HepG2 (cell line): ENCODE results near the gene SMIM45.

ENCODE experiments used
- GTF2F1 ChIP-seq: fragments of 150-350 bp; IDR thresholded peaks from 2 replicates; pipeline ENCODE4 v1.6.1; 2014; ENCODE audit warnings: low read length
- HNRNPK ChIP-seq: fragments of 200-400 bp; formaldehyde crosslinking; IDR thresholded peaks from 2 replicates; pipeline ENCODE4 v1.6.1; 2018; ENCODE audit warnings: low read length, low read depth, moderate library complexity, mild to moderate bottlenecking; ENCODE audit not compliant: poor library complexity, severe bottlenecking
- JUND ChIP-seq: sonication (generic); formaldehyde crosslinking; IDR thresholded peaks from 2 replicates; pipeline ENCODE4 v1.8.0; 2022; ENCODE audit warnings: mild to moderate bottlenecking, missing genetic modification reagents
- RNF2 ChIP-seq: fragments of 450-650 bp; conservative IDR thresholded peaks from 2 replicates; pipeline ENCODE4 v1.6.1; 2016; ENCODE audit warnings: low read depth
- SP4 ChIP-seq: sonication (generic); formaldehyde crosslinking; IDR thresholded peaks from 2 replicates; pipeline ENCODE4 v1.8.1; 2023; ENCODE audit warnings: mild to moderate bottlenecking, missing genetic modification reagents
- TBL1XR1 ChIP-seq: fragments of 150-350 bp; IDR thresholded peaks from 2 replicates; pipeline ENCODE4 v1.6.1; 2014; ENCODE audit warnings: borderline replicate concordance, low read length; ENCODE audit not compliant: partially characterized antibody
- YY1 ChIP-seq: IDR thresholded peaks from 2 replicates; pipeline ENCODE4 v1.6.1; 2011; ENCODE audit warnings: low read length, low read depth, moderate library complexity, mild to moderate bottlenecking; ENCODE audit not compliant: insufficient read depth, insufficient replicate concordance
- ZNF326 ChIP-seq: sonication (generic); formaldehyde crosslinking; IDR thresholded peaks from 2 replicates; pipeline ENCODE4 v1.4.0; 2020; ENCODE audit warnings: missing genetic modification reagents, borderline replicate concordance
- ZNF33B ChIP-seq: sonication (generic); formaldehyde crosslinking; IDR thresholded peaks from 2 replicates; pipeline ENCODE4 v1.5.1; 2020; ENCODE audit warnings: mild to moderate bottlenecking, missing genetic modification reagents
- TF ChIP-seq, protein P1 (sequence below): sonication (generic); formaldehyde crosslinking; IDR thresholded peaks from 2 replicates; pipeline ENCODE4; 2020; ENCODE audit warnings: missing genetic modification reagents, mild to moderate bottlenecking, borderline replicate concordance
- TF ChIP-seq, protein P2 (sequence below): sonication (generic); formaldehyde crosslinking; IDR thresholded peaks from 2 replicates; pipeline ENCODE4 v1.5.0; 2020; ENCODE audit warnings: missing genetic modification reagents
- TF ChIP-seq, protein P3 (sequence below): sonication (generic); formaldehyde crosslinking; IDR thresholded peaks from 2 replicates; pipeline ENCODE4 v1.9.0; 2021; ENCODE audit warnings: missing genetic modification reagents, borderline replicate concordance
- TF ChIP-seq, protein P4 (sequence below): sonication (generic); formaldehyde crosslinking; IDR thresholded peaks from 2 replicates; pipeline ENCODE4 v1.8.0; 2022; ENCODE audit warnings: low read depth, missing genetic modification reagents
- TF ChIP-seq, protein P5 (sequence below): sonication (generic); formaldehyde crosslinking; conservative IDR thresholded peaks from 2 replicates; pipeline ENCODE4 v1.5.0; 2020; ENCODE audit warnings: missing genetic modification reagents
- TF ChIP-seq, protein P6 (sequence below): sonication (generic); formaldehyde crosslinking; IDR thresholded peaks from 2 replicates; pipeline ENCODE4 v1.5.0; 2020; ENCODE audit warnings: mild to moderate bottlenecking, missing genetic modification reagents, moderate library complexity

Gene SMIM45

DNA sequence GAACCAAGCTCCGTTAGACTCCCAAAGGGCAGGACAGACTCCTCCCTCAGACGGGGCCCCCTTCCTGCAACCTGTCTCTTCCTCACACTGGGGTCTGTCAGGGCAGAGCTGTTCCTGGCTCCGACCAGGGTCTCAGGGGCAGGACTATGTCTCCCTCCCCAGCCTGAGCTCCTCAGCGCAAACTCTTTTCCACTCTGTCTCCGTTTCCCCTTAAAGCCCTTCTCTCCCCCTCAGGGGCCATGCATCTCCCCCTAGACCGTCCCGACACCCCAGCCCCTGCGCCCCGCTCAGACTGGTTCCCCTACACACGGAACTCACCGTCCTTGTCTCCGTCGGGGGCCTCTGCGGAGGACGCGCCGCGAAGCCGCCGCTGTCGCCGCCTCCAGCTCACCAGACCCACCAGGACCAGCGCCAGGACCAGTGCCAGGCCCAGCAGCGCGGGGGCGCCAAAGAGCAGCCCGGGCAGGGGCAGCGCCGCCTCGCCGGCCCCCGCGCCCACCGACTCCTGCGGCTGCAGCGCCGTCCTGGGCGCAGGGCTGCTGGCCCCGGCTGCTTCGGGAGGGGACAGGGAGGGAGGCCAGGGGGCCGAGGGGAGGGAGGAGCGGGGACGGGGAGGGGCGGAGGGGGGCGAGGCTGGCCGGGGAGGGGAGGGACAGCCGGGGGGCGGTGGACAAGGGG, 26.0 kb upstream of the SMIM45 start (continued):
- TF ChIP-seq, protein P1, sequence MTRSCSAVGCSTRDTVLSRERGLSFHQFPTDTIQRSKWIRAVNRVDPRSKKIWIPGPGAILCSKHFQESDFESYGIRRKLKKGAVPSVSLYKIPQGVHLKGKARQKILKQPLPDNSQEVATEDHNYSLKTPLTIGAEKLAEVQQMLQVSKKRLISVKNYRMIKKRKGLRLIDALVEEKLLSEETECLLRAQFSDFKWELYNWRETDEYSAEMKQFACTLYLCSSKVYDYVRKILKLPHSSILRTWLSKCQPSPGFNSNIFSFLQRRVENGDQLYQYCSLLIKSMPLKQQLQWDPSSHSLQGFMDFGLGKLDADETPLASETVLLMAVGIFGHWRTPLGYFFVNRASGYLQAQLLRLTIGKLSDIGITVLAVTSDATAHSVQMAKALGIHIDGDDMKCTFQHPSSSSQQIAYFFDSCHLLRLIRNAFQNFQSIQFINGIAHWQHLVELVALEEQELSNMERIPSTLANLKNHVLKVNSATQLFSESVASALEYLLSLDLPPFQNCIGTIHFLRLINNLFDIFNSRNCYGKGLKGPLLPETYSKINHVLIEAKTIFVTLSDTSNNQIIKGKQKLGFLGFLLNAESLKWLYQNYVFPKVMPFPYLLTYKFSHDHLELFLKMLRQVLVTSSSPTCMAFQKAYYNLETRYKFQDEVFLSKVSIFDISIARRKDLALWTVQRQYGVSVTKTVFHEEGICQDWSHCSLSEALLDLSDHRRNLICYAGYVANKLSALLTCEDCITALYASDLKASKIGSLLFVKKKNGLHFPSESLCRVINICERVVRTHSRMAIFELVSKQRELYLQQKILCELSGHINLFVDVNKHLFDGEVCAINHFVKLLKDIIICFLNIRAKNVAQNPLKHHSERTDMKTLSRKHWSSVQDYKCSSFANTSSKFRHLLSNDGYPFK, result no peak
- TF ChIP-seq, protein P2, sequence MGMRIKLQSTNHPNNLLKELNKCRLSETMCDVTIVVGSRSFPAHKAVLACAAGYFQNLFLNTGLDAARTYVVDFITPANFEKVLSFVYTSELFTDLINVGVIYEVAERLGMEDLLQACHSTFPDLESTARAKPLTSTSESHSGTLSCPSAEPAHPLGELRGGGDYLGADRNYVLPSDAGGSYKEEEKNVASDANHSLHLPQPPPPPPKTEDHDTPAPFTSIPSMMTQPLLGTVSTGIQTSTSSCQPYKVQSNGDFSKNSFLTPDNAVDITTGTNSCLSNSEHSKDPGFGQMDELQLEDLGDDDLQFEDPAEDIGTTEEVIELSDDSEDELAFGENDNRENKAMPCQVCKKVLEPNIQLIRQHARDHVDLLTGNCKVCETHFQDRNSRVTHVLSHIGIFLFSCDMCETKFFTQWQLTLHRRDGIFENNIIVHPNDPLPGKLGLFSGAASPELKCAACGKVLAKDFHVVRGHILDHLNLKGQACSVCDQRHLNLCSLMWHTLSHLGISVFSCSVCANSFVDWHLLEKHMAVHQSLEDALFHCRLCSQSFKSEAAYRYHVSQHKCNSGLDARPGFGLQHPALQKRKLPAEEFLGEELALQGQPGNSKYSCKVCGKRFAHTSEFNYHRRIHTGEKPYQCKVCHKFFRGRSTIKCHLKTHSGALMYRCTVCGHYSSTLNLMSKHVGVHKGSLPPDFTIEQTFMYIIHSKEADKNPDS, result no peak; the same call in 1 of the 2 replicates
- TF ChIP-seq YY1 (peak; percentile 34), ZNF326 (no peak), HNRNPK (peak; percentile 65), ZNF33B (0 out of 2 replicates have a peak, but pooled peaks have one; percentile 65), RNF2 (no peak), JUND (CRISPR knock-in tag) (no peak), SP4 (CRISPR knock-in tag) (no peak), TBL1XR1 (peak; percentile 33), GTF2F1 (no peak)
- TF ChIP-seq, protein P3, sequence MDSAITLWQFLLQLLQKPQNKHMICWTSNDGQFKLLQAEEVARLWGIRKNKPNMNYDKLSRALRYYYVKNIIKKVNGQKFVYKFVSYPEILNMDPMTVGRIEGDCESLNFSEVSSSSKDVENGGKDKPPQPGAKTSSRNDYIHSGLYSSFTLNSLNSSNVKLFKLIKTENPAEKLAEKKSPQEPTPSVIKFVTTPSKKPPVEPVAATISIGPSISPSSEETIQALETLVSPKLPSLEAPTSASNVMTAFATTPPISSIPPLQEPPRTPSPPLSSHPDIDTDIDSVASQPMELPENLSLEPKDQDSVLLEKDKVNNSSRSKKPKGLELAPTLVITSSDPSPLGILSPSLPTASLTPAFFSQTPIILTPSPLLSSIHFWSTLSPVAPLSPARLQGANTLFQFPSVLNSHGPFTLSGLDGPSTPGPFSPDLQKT (CRISPR knock-in tag), result no peak
- TF ChIP-seq, protein P4, sequence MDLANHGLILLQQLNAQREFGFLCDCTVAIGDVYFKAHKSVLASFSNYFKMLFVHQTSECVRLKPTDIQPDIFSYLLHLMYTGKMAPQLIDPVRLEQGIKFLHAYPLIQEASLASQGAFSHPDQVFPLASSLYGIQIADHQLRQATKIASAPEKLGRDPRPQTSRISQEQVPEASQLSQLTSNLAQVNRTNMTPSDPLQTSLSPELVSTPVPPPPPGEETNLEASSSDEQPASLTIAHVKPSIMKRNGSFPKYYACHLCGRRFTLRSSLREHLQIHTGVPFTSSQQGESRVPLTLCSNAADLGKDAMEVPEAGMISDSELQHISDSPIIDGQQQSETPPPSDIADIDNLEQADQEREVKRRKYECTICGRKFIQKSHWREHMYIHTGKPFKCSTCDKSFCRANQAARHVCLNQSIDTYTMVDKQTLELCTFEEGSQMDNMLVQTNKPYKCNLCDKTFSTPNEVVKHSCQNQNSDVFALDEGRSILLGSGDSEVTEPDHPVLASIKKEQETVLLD (CRISPR knock-in tag), result 0 out of 2 replicates have a peak, but pooled peaks have one; percentile 18
- TF ChIP-seq, protein P5, sequence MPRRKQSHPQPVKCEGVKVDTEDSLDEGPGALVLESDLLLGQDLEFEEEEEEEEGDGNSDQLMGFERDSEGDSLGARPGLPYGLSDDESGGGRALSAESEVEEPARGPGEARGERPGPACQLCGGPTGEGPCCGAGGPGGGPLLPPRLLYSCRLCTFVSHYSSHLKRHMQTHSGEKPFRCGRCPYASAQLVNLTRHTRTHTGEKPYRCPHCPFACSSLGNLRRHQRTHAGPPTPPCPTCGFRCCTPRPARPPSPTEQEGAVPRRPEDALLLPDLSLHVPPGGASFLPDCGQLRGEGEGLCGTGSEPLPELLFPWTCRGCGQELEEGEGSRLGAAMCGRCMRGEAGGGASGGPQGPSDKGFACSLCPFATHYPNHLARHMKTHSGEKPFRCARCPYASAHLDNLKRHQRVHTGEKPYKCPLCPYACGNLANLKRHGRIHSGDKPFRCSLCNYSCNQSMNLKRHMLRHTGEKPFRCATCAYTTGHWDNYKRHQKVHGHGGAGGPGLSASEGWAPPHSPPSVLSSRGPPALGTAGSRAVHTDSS (CRISPR knock-in tag), result no peak
- TF ChIP-seq, protein P6, sequence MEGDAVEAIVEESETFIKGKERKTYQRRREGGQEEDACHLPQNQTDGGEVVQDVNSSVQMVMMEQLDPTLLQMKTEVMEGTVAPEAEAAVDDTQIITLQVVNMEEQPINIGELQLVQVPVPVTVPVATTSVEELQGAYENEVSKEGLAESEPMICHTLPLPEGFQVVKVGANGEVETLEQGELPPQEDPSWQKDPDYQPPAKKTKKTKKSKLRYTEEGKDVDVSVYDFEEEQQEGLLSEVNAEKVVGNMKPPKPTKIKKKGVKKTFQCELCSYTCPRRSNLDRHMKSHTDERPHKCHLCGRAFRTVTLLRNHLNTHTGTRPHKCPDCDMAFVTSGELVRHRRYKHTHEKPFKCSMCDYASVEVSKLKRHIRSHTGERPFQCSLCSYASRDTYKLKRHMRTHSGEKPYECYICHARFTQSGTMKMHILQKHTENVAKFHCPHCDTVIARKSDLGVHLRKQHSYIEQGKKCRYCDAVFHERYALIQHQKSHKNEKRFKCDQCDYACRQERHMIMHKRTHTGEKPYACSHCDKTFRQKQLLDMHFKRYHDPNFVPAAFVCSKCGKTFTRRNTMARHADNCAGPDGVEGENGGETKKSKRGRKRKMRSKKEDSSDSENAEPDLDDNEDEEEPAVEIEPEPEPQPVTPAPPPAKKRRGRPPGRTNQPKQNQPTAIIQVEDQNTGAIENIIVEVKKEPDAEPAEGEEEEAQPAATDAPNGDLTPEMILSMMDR (CRISPR knock-in tag), result peak; percentile 81
